GM12878 (cell line): ENCODE results near the gene OR5C1. TPM values are rescaled to one million over a fixed set of nuclear protein-coding genes. Genes with fewer than 3 reads are reported as not detected.

Source experiments
- ATAC-seq: fragments of 200-7000 bp; cut with Tn5 transposase; 3 replicates; pipeline ENCODE4 v1.9.1; 2020; ENCODE audit warnings: mild to moderate bottlenecking, moderate library complexity
- BruUV-seq: library from RNA; stranded (reverse); fragments of 400-500 nt; replicated peaks from 2 replicates; lab custom pipeline; 2021; lab: Mats Ljungman, UMichigan
- CTCF ChIA-PET: fragments of 300-600 bp; sonication (Branson Sonifier 250); formaldehyde crosslinking; extraction: SDS; loops from one replicate; lab custom pipeline; 2021; ENCODE audit warnings: inconsistent platforms; lab: Yijun Ruan, JAX
- POLR2A ChIA-PET: fragments of 350-600 bp; formaldehyde crosslinking; extraction: SDS; loops from one replicate; lab custom pipeline; 2021; ENCODE audit warnings: inconsistent platforms; lab: Charles Lee
- RAD21 ChIA-PET: fragments of 300-600 bp; sonication (Branson Sonifier 250); formaldehyde crosslinking; loops from one replicate; lab custom pipeline; 2023; ENCODE audit warnings: antibody characterized with exemption; ENCODE audit not compliant: unreplicated experiment; lab: Charles Lee
- SMC1A ChIA-PET: fragments of 300-600 bp; sonication (Branson Sonifier 250); formaldehyde crosslinking; loops from one replicate; lab custom pipeline; 2023; ENCODE audit not compliant: unreplicated experiment, uncharacterized antibody; lab: Charles Lee
- DNase-seq: peaks from one replicate; pipeline ENCODE4 v3.0.0-alpha.2; 2011; ENCODE audit warnings: low read depth, low spot score
- FAIRE-seq: peaks from 3 replicates; lab custom pipeline; 2011; peaks lifted over from hg19 to GRCh38; lab: Jason Lieb, UNC
- H2AFZ ChIP-seq: 2 replicates; pipeline ENCODE4 v1.6.0; 2011; ENCODE audit warnings: low read depth, low read length, control low read depth; ENCODE audit not compliant: control insufficient read depth
- H3K27ac ChIP-seq: 2 replicates; pipeline ENCODE4 v1.5.1; 2011; ENCODE audit warnings: control low read depth; ENCODE audit not compliant: control insufficient read depth, insufficient read depth
- H3K27me3 ChIP-seq, 2 experiments: replicated peaks in 1 of 2; 2 replicates each; pipeline versions ENCODE4 v1.6.0 to v1.6.1; 2011; ENCODE audit warnings: low read length in 1 of 2; ENCODE audit not compliant: control insufficient read depth in 2 of 2, insufficient read depth in 2 of 2
- H3K36me3 ChIP-seq, 2 experiments: 2 replicates each; pipeline ENCODE4 v1.5.1; 2011; ENCODE audit warnings: low read length in 1 of 2; ENCODE audit not compliant: control insufficient read depth in 2 of 2, insufficient read depth in 2 of 2
- H3K4me1 ChIP-seq: 2 replicates; pipeline ENCODE4 v1.6.1; 2011; ENCODE audit warnings: mild to moderate bottlenecking, low read length, moderate library complexity, mixed read lengths; ENCODE audit not compliant: control insufficient read depth, insufficient read depth
- H3K4me2 ChIP-seq: 2 replicates; pipeline ENCODE4 v1.6.0; 2011; ENCODE audit warnings: control low read depth; ENCODE audit not compliant: control insufficient read depth, insufficient read depth
- H3K4me3 ChIP-seq: fragments of 200-600 bp; sonication (generic); 2 replicates; pipeline ENCODE4 v1.5.1; 2016
- H3K79me2 ChIP-seq: 2 replicates; pipeline ENCODE4 v1.6.0; 2011; ENCODE audit warnings: low read length; ENCODE audit not compliant: control insufficient read depth, insufficient read depth
- H3K9ac ChIP-seq: 2 replicates; pipeline ENCODE4 v1.8.0; 2011; ENCODE audit warnings: low read length, control low read depth, mixed read lengths; ENCODE audit not compliant: control insufficient read depth, insufficient read depth
- H3K9me3 ChIP-seq: replicated peaks from 3 replicates; pipeline ENCODE4 v1.5.1; 2011; ENCODE audit warnings: mild to moderate bottlenecking, low read length; ENCODE audit not compliant: control insufficient read depth, insufficient read depth
- H4K20me1 ChIP-seq: 2 replicates; pipeline ENCODE4 v1.6.0; 2011; ENCODE audit not compliant: control insufficient read depth, insufficient read depth
- CHD2 ChIP-seq: IDR thresholded peaks from 2 replicates; pipeline ENCODE4 v1.6.1; 2011; ENCODE audit warnings: low read depth, low read length, improper control_type of control experiment, borderline replicate concordance
- IRF4 ChIP-seq: IDR thresholded peaks from 2 replicates; pipeline ENCODE4 v1.6.1; 2011; ENCODE audit warnings: low read depth, low read length
- KAT2A ChIP-seq: conservative IDR thresholded peaks from 2 replicates; pipeline ENCODE4 v1.6.1; 2011; ENCODE audit warnings: low read depth, low read length; ENCODE audit not compliant: control insufficient read depth
- MXI1 ChIP-seq: fragments of 150-350 bp; IDR thresholded peaks from 2 replicates; pipeline ENCODE4 v1.6.1; 2011; ENCODE audit warnings: low read depth, mild to moderate bottlenecking, inconsistent platforms, low read length, improper control_type of control experiment
- PAX8 ChIP-seq: fragments of 450-650 bp; IDR thresholded peaks from 2 replicates; pipeline ENCODE4 v1.6.1; 2017; ENCODE audit warnings: mild to moderate bottlenecking, moderate library complexity
- RELA ChIP-seq: fragments of 450-650 bp; IDR thresholded peaks from 2 replicates; pipeline ENCODE4 v1.8.0; 2014; ENCODE audit warnings: borderline replicate concordance; ENCODE audit not compliant: partially characterized antibody
- SMAD1 ChIP-seq: fragments of 450-650 bp; IDR thresholded peaks from 2 replicates; pipeline ENCODE4 v1.6.1; 2018; ENCODE audit warnings: mild to moderate bottlenecking, low read depth; ENCODE audit not compliant: partially characterized antibody
- ZNF384 ChIP-seq: IDR thresholded peaks from 2 replicates; pipeline ENCODE4 v1.6.1; 2012; ENCODE audit warnings: low read depth, mild to moderate bottlenecking, low read length, improper control_type of control experiment, borderline replicate concordance
- WGBS: methylation state at CpG from one replicate; pipeline ENCODE4 v1.1.6; 2016; ENCODE audit warnings: low lambda C conversion rate; ENCODE audit not compliant: insufficient replicate concordance, insufficient coverage; ENCODE audit errors: missing lambda C conversion rate; 5-methylcytosine and 5-hydroxymethylcytosine counted together
- in situ Hi-C: fragments of 300-500 bp; cut with MboI; formaldehyde crosslinking; loops from 9 replicates; pipeline ENCODE4 v1.14.3; 2018; ENCODE audit warnings: mixed read lengths
- intact Hi-C: fragments of 100-400 bp; cut with micrococcal nuclease; formaldehyde crosslinking; loops from one replicate; pipeline ENCODE4 v1.14.2; 2022; ENCODE audit not compliant: unreplicated experiment
- polyA plus RNA-seq, 11 experiments: library from polyadenylated mRNA; depleted of rRNA in 4 of 11; unstranded in 6 of 11; stranded (reverse) in 5 of 11; fragments of >200 nt; fragmentation: Nextera tagmentation in 4 of 11; fragmentation: Illumina TruSeq in 1 of 11; extraction: Ambion mirVana in 4 of 11; extraction: Trizol in 1 of 11; gene quantifications; 1 replicate in 1 of 11; 2 replicates in 10 of 11; pipeline versions ENCODE4 v1.2.1 to v1.2.3, GENCODE V29; 2011 to 2016; ENCODE audit warnings: inconsistent platforms in 2 of 11, missing spikeins in 2 of 11, low read depth in 1 of 11
- total RNA-seq, 4 experiments: library from RNA; depleted of rRNA in 3 of 4; stranded (reverse); fragments of >200 nt in 3 of 4; fragmentation: Illumina TruSeq in 1 of 4; extraction: Trizol in 1 of 4; gene quantifications; 2 replicates each; pipeline versions ENCODE4 v1.2.1 to v1.2.3, GENCODE V29; 2013 to 2021
- TF ChIP-seq, protein P1 (sequence below), 3 experiments: IDR thresholded peaks in 2 of 3; conservative IDR thresholded peaks in 1 of 3; 2 replicates each; pipeline ENCODE4 v1.5.1; 2011; ENCODE audit warnings: low read depth in 3 of 3, low read length in 3 of 3, mild to moderate bottlenecking in 3 of 3, control low read depth in 2 of 3, moderate library complexity in 2 of 3, inconsistent platforms in 1 of 3, mixed read lengths in 1 of 3; ENCODE audit not compliant: control insufficient read depth in 2 of 3, insufficient read depth in 1 of 3; ENCODE audit errors: extremely low read depth in 1 of 3
- TF ChIP-seq, protein P2 (sequence below): fragments of 450-650 bp; formaldehyde crosslinking; IDR thresholded peaks from 2 replicates; pipeline ENCODE4 v1.5.0; 2022; ENCODE audit warnings: mild to moderate bottlenecking, missing genetic modification characterization
- TF ChIP-seq, protein P3 (sequence below): IDR thresholded peaks from 2 replicates; pipeline ENCODE4 v1.6.1; 2011; ENCODE audit warnings: borderline replicate concordance, low read depth, mild to moderate bottlenecking, moderate library complexity, mixed read lengths, low read length; ENCODE audit not compliant: insufficient read depth; ENCODE audit errors: extremely low read length

OR5C1 gene
- total and polyA plus RNA-seq, 10 of the 15 experiments (the other 5 are each of a cell fraction or from before 2014, with no cell fraction given), result not detected

DNA sequence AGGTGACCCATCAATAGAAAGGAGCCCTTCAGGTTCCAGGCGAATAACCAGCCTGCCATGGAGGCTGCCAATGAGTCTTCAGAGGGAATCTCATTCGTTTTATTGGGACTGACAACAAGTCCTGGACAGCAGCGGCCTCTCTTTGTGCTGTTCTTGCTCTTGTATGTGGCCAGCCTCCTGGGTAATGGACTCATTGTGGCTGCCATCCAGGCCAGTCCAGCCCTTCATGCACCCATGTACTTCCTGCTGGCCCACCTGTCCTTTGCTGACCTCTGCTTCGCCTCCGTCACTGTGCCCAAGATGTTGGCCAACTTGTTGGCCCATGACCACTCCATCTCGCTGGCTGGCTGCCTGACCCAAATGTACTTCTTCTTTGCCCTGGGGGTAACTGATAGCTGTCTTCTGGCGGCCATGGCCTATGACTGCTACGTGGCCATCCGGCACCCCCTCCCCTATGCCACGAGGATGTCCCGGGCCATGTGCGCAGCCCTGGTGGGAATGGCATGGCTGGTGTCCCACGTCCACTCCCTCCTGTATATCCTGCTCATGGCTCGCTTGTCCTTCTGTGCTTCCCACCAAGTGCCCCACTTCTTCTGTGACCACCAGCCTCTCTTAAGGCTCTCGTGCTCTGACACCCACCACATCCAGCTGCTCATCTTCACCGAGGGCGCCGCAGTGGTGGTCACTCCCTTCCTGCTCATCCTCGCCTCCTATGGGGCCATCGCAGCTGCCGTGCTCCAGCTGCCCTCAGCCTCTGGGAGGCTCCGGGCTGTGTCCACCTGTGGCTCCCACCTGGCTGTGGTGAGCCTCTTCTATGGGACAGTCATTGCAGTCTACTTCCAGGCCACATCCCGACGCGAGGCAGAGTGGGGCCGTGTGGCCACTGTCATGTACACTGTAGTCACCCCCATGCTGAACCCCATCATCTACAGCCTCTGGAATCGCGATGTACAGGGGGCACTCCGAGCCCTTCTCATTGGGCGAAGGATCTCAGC is 11.6 kb downstream of the OR5C1 start, which contains the start of gene OR1K1:
TSS of gene OR1K1 (plus strand) at position 58 of the 995 bp plus-strand sequence. CDS start at position 58, 0 bp downstream.
- intact Hi-C loops, result no loop called here
- no peak within 1 kb of the TSS for H2AFZ ChIP-seq
- SMC1A ChIA-PET, result no interaction called here
- no peak within 1 kb of the TSS for H3K9ac ChIP-seq
- CTCF ChIA-PET, result no interaction called here
- 72% methylated on average over 30 of the region's 30 CpGs for whole genome bisulfite sequencing
- H3K4me2 ChIP-seq, result no peak within 1 kb of the TSS
- H3K27me3 ChIP-seq, result no peaks in the 10 kb centered on the region
- BruUV-seq, result no TSS peak
- no peaks in the 10 kb centered on the region for H3K4me1 ChIP-seq
- RAD21 ChIA-PET, result no interaction called here
- H4K20me1 ChIP-seq, result no peaks in the 10 kb centered on the region
- FAIRE-seq, result no peak
- H3K36me3 ChIP-seq, result no peaks in the 10 kb centered on the region
- ATAC-seq, result no peak
- in situ Hi-C loops, result no loop called here
- H3K4me3 ChIP-seq, result no peak within 1 kb of the TSS
- no peaks in the 10 kb centered on the region for H3K9me3 ChIP-seq
- no peak for DNase-seq
- no peak within 1 kb of the TSS for H3K27ac ChIP-seq
- TF ChIP-seq CHD2 (no peak), MXI1 (no peak), SMAD1 (no peak), IRF4 (no peak), ZNF384 (no peak), PAX8 (no peak), KAT2A (no peak), RELA (no peak)
- TF ChIP-seq, protein P1, sequence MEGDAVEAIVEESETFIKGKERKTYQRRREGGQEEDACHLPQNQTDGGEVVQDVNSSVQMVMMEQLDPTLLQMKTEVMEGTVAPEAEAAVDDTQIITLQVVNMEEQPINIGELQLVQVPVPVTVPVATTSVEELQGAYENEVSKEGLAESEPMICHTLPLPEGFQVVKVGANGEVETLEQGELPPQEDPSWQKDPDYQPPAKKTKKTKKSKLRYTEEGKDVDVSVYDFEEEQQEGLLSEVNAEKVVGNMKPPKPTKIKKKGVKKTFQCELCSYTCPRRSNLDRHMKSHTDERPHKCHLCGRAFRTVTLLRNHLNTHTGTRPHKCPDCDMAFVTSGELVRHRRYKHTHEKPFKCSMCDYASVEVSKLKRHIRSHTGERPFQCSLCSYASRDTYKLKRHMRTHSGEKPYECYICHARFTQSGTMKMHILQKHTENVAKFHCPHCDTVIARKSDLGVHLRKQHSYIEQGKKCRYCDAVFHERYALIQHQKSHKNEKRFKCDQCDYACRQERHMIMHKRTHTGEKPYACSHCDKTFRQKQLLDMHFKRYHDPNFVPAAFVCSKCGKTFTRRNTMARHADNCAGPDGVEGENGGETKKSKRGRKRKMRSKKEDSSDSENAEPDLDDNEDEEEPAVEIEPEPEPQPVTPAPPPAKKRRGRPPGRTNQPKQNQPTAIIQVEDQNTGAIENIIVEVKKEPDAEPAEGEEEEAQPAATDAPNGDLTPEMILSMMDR (IDR thresholded peaks at IDR 0.05 in 2 of 3, conservative IDR thresholded peaks at IDR 0.05 in 1 of 3; ENCODE audit: control insufficient read depth in 2 of 3, extremely low read depth in 1 of 3, insufficient read depth in 1 of 3, low read depth in 3 of 3, low read length in 3 of 3), result no peak
- TF ChIP-seq, protein P2, sequence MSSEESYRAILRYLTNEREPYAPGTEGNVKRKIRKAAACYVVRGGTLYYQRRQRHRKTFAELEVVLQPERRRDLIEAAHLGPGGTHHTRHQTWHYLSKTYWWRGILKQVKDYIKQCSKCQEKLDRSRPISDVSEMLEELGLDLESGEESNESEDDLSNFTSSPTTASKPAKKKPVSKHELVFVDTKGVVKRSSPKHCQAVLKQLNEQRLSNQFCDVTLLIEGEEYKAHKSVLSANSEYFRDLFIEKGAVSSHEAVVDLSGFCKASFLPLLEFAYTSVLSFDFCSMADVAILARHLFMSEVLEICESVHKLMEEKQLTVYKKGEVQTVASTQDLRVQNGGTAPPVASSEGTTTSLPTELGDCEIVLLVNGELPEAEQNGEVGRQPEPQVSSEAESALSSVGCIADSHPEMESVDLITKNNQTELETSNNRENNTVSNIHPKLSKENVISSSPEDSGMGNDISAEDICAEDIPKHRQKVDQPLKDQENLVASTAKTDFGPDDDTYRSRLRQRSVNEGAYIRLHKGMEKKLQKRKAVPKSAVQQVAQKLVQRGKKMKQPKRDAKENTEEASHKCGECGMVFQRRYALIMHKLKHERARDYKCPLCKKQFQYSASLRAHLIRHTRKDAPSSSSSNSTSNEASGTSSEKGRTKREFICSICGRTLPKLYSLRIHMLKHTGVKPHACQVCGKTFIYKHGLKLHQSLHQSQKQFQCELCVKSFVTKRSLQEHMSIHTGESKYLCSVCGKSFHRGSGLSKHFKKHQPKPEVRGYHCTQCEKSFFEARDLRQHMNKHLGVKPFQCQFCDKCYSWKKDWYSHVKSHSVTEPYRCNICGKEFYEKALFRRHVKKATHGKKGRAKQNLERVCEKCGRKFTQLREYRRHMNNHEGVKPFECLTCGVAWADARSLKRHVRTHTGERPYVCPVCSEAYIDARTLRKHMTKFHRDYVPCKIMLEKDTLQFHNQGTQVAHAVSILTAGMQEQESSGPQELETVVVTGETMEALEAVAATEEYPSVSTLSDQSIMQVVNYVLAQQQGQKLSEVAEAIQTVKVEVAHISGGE (CRISPR knock-in tag), result no peak
- TF ChIP-seq, protein P3, sequence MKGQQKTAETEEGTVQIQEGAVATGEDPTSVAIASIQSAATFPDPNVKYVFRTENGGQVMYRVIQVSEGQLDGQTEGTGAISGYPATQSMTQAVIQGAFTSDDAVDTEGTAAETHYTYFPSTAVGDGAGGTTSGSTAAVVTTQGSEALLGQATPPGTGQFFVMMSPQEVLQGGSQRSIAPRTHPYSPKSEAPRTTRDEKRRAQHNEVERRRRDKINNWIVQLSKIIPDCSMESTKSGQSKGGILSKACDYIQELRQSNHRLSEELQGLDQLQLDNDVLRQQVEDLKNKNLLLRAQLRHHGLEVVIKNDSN, result no peak
- POLR2A ChIA-PET, result no interaction called here
- H3K79me2 ChIP-seq, result no peaks in the 10 kb centered on the region
